Neural crest cell (in vitro differentiated cells): ENCODE data around the gene TCF7L1. TPM values are rescaled to one million over a fixed set of nuclear protein-coding genes. Genes with fewer than 3 reads are reported as not detected.

Experiments
- DNase-seq: peaks from one replicate; pipeline ENCODE4 v3.0.0; 2021; ENCODE audit warnings: low read depth, mixed read lengths, low spot score
- H3K27ac Mint-ChIP-seq: one replicate; pipeline ENCODE4 v1.8.0; 2021; ENCODE audit warnings: mild to moderate bottlenecking, mixed read lengths; ENCODE audit not compliant: unreplicated experiment
- H3K27me3 Mint-ChIP-seq: 2 replicates; pipeline ENCODE4 v1.8.0; 2021; ENCODE audit warnings: low read depth, mild to moderate bottlenecking, mixed read lengths
- H3K36me3 Mint-ChIP-seq: 2 replicates; pipeline ENCODE4 v1.8.0; 2021; ENCODE audit warnings: low read depth, mild to moderate bottlenecking, mixed read lengths
- H3K4me1 Mint-ChIP-seq: 2 replicates; pipeline ENCODE4 v1.8.0; 2021; ENCODE audit warnings: mixed read lengths
- H3K4me3 Mint-ChIP-seq: one replicate; pipeline ENCODE4 v1.8.0; 2021; ENCODE audit warnings: mild to moderate bottlenecking, mixed read lengths
- H3K9me3 Mint-ChIP-seq: 2 replicates; pipeline ENCODE4 v1.8.0; 2021; ENCODE audit warnings: mixed read lengths
- total RNA-seq: library from RNA; stranded (reverse); gene quantifications from 2 replicates; pipeline ENCODE4 v1.2.1, GENCODE V29; 2021
- TF ChIP-seq, protein P1 (sequence below): fragments of 200-600 bp; sonication (generic); conservative IDR thresholded peaks from 2 replicates; pipeline ENCODE4 v1.5.0; 2021; ENCODE audit warnings: antibody characterized with exemption, mild to moderate bottlenecking

TCF7L1 gene
- total RNA-seq, 1 donor from 2014 or later, result 40.3 TPM

DNA sequence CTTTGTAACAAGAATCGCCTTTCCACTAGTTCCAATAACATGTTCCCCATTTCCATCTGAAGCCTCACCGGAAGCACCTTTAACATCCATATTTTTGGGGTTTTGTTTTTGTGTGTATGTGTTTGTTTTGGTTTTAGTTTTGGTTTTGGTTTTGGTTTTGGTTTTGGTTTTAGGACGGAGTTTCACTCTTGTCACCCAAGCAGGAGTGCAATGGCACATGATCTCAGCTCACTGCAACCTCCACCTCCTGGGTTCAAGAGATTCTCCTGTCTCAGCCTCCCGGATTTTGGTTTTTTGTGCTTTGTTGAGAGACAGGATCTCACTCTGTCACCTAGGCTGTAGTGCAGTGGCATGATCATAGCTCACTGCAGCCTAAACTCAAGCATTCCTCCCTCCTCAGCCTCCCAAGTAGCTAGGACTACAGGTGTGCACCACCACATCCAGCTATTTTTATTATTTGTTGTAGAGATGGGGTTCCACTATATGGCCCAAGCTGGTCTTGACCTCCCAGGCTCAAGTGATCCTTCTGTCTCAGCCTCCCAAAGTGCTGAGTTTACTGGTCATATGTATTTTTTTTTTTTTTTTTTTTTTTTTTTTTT, 158.3 kb downstream of the TCF7L1 start:
- H3K36me3 Mint-ChIP-seq, result peaks cover 6% of the 10 kb centered on the region
- no peaks in the 10 kb centered on the region for H3K27me3 Mint-ChIP-seq
- H3K27ac Mint-ChIP-seq, result no peak overlapping the region
- DNase-seq, result no peak
- H3K4me1 Mint-ChIP-seq, result peaks cover 17% of the 10 kb centered on the region
- TF ChIP-seq, protein P1, sequence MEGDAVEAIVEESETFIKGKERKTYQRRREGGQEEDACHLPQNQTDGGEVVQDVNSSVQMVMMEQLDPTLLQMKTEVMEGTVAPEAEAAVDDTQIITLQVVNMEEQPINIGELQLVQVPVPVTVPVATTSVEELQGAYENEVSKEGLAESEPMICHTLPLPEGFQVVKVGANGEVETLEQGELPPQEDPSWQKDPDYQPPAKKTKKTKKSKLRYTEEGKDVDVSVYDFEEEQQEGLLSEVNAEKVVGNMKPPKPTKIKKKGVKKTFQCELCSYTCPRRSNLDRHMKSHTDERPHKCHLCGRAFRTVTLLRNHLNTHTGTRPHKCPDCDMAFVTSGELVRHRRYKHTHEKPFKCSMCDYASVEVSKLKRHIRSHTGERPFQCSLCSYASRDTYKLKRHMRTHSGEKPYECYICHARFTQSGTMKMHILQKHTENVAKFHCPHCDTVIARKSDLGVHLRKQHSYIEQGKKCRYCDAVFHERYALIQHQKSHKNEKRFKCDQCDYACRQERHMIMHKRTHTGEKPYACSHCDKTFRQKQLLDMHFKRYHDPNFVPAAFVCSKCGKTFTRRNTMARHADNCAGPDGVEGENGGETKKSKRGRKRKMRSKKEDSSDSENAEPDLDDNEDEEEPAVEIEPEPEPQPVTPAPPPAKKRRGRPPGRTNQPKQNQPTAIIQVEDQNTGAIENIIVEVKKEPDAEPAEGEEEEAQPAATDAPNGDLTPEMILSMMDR, result no peak
- H3K9me3 Mint-ChIP-seq, result no peaks in the 10 kb centered on the region
- no peak overlapping the region for H3K4me3 Mint-ChIP-seq

DNA sequence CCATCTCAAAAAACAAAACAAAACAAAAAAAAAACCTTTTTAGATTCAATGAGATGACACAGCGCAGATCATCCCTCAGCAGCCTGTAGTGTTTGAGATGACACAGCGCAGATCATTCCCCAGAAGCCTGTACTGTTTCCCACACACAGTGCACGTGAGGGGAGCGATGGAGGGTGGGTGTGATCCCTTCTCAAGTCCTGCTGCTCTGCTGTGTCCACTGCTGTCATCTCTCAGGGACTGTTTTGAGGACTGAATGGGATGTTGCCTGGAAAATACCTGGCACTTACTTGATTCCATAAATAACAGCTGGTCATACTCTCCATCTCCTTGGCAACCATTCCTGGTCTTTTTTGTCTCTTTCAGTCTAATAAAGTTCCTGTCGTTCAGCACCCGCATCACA, 168.9 kb downstream of the TCF7L1 start:
- no peaks in the 10 kb centered on the region for H3K9me3 Mint-ChIP-seq
- H3K27me3 Mint-ChIP-seq, result no peaks in the 10 kb centered on the region
- H3K27ac Mint-ChIP-seq, result no peak overlapping the region
- TF ChIP-seq, protein P1, result no peak
- H3K4me3 Mint-ChIP-seq, result no peak overlapping the region
- DNase-seq, result no peak
- H3K4me1 Mint-ChIP-seq, result peaks cover 5% of the 10 kb centered on the region
- H3K36me3 Mint-ChIP-seq, result no peaks in the 10 kb centered on the region

DNA sequence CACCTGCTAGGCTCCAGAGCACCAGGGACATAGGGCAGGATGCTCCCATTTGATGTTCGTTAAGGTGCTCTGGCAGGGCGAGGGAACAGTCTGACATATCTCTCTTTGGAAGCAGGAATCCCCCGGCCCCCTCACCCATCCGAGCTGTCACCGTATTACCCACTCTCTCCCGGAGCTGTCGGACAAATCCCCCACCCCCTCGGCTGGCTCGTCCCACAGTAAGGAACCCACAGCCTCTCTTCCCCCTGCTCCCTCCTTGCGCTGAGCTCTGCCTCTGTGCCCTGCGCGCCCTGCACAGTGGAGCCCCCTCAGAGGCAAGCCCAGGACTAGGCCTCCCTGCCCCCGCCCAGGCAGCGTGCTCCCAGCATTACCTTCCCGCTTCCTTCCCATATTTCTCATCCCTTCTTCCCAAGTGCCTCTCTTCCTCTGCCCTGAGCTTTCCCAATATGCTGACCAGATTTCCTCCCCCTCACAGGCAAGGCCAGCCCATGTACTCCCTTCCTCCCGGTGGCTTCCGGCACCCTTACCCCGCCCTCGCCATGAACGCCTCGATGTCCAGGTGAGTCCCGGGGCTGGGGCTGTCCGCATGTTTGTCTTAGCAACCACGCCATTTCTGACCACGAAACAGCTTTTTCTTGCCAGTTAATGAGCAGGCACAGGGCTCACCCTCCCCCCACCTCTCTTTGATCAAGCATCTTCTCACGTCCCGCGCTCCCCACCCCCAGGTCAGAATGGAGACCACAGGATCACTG, 170.8 kb downstream of the TCF7L1 start:
- no peak overlapping the region for H3K4me3 Mint-ChIP-seq
- no peaks in the 10 kb centered on the region for H3K9me3 Mint-ChIP-seq
- no peaks in the 10 kb centered on the region for H3K36me3 Mint-ChIP-seq
- no peak for DNase-seq
- TF ChIP-seq, protein P1, result no peak
- no peak overlapping the region for H3K27ac Mint-ChIP-seq
- peaks cover under 1% of the 10 kb centered on the region for H3K4me1 Mint-ChIP-seq
- H3K27me3 Mint-ChIP-seq, result no peaks in the 10 kb centered on the region

DNA sequence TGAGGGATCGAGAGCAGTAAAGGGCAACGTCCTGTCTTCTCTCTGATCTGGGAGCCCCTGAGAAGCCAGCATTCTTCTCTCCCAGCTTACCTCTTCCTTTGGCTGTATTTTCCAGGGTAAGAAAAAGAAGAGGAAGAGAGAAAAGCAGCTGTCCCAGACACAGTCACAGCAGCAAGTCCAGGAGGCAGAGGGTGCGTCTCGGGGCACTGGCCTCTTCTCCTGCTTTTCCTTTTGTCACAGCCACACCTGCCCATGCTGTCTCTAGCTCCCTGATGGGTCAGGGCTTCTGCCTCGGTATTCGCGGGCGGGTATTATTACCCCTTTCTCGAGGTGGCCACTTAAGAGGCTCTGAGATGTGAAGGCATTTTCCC, 174.3 kb downstream of the TCF7L1 start:
- Mint-ChIP-seq H3K27ac (no peak overlapping the region), H3K9me3 (no peaks in the 10 kb centered on the region), H3K27me3 (no peaks in the 10 kb centered on the region), H3K4me1 (no peaks in the 10 kb centered on the region), H3K4me3 (no peak overlapping the region), H3K36me3 (no peaks in the 10 kb centered on the region)
- no peak for DNase-seq
- TF ChIP-seq, protein P1, result no peak

DNA sequence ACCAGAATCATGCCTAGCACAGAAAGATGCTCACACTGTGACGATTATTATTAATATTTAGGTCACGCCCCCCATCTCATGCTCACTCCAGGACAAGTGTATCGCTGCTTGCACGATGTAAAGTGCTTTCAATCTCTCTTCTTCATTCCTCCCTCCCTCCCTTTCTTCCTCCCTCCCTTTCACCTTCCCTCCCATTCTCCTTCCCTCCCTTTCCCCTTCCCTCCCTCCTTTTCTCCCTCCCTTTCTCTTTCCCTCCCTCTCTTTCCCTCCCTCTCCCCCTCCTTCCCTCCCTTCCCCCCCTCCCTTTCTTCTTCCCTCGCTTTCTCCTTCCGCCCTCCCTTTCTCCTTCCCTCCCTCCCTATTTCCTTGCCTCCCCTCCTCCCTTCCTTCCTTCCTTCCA, 175.0 kb downstream of the TCF7L1 start:
- H3K27ac Mint-ChIP-seq, result no peak overlapping the region

More for the DNA sequence above, 175.0 kb downstream of the TCF7L1 start:
- H3K9me3 Mint-ChIP-seq, result no peaks in the 10 kb centered on the region
- no peaks in the 10 kb centered on the region for H3K36me3 Mint-ChIP-seq
- no peak for DNase-seq
- no peak overlapping the region for H3K4me3 Mint-ChIP-seq
- H3K4me1 Mint-ChIP-seq, result no peaks in the 10 kb centered on the region
- TF ChIP-seq, protein P1, result no peak
- no peaks in the 10 kb centered on the region for H3K27me3 Mint-ChIP-seq
